ENCODE measurements around the gene COQ8A.
A peak's percentile ranks its signal among the peaks of the same experiment; 100 is the strongest.
"Not testable (repeated sequence)": the region's sequence is repeated elsewhere in the genome, so short reads cannot be mapped to it uniquely, and the experiment has no call there.

The COQ8A gene

GRCh38 chr1:226929260-226930111 is 10.6 kb upstream of the COQ8A start:
- not testable (repeated sequence) for DNase-seq (ENCODE audit: low read depth)

- DNase-seq (ENCODE audit: low read depth), result no peak
These were observed 5.4 kb upstream of the COQ8A start for GRCh38 chr1:226934483-226935237.

- DNase-seq (ENCODE audit: low read depth), result no peak
These were observed 2.0 kb upstream of the COQ8A start for GRCh38 chr1:226937940-226938725.

GRCh38 chr1:226938903-226939437 is 1.1 kb upstream of the COQ8A start:
- DNase-seq (ENCODE audit: low read depth), result no peak

- peak; percentile 44 for DNase-seq (ENCODE audit: low read depth)
These were observed 561 bp upstream of the COQ8A start for GRCh38 chr1:226939438-226940028.

- DNase-seq (ENCODE audit: low read depth), result no peak
These were observed 643 bp downstream of the COQ8A start for GRCh38 chr1:226940806-226941067.

GRCh38 chr1:226942392-226942791 is 2.3 kb downstream of the COQ8A start:
- DNase-seq (ENCODE audit: low read depth), result no peak

GRCh38 chr1:226943156-226943555 is 3.1 kb downstream of the COQ8A start:
- DNase-seq (ENCODE audit: low read depth), result no peak

- DNase-seq (ENCODE audit: low read depth), result no peak
These were observed 3.8 kb downstream of the COQ8A start for GRCh38 chr1:226943927-226944326.

GRCh38 chr1:226945106-226945857 is 5.2 kb downstream of the COQ8A start:
- no peak for DNase-seq (ENCODE audit: low read depth)

GRCh38 chr1:226945858-226946245 is 5.8 kb downstream of the COQ8A start:
- DNase-seq (ENCODE audit: low read depth), result no peak

- DNase-seq (ENCODE audit: low read depth), result no peak
These were observed 6.2 kb downstream of the COQ8A start for GRCh38 chr1:226946285-226946684.

- DNase-seq (ENCODE audit: low read depth), result no peak
These were observed 6.7 kb downstream of the COQ8A start for GRCh38 chr1:226946841-226947240.

- DNase-seq (ENCODE audit: low read depth), result no peak
These were observed 8.0 kb downstream of the COQ8A start for GRCh38 chr1:226948051-226948450.

- DNase-seq (ENCODE audit: low read depth), result no peak
These were observed 8.4 kb downstream of the COQ8A start for GRCh38 chr1:226948480-226948879.

- DNase-seq (ENCODE audit: low read depth), result no peak
These were observed 8.9 kb downstream of the COQ8A start for GRCh38 chr1:226948996-226949395.

- no peak for DNase-seq (ENCODE audit: low read depth)
These were observed 9.3 kb downstream of the COQ8A start for GRCh38 chr1:226949401-226949800.

- no peak for DNase-seq (ENCODE audit: low read depth)
These were observed 10.2 kb downstream of the COQ8A start for GRCh38 chr1:226950316-226950715.

- DNase-seq (ENCODE audit: low read depth), result no peak
These were observed 10.8 kb downstream of the COQ8A start for GRCh38 chr1:226950871-226951270.

GRCh38 chr1:226951286-226952117 is 11.4 kb downstream of the COQ8A start:
- DNase-seq (ENCODE audit: low read depth), result no peak

GRCh38 chr1:226952118-226952441 is 12.0 kb downstream of the COQ8A start:
- no peak for DNase-seq (ENCODE audit: low read depth)
